Measurements from ENCODE around the gene NVL. TPM values are rescaled to one million over a fixed set of nuclear protein-coding genes. Genes with fewer than 3 reads are reported as not detected.

Gene NVL
- total RNA-seq, 1 donor from 2014 or later, result 36.0 TPM

- no peak for DNase-seq
These were observed 53.0 kb downstream of the NVL start for GRCh38 chr1:224276771-224277487.

- no peak for DNase-seq
These were observed 54.9 kb downstream of the NVL start for GRCh38 chr1:224274970-224275626.

DNA sequence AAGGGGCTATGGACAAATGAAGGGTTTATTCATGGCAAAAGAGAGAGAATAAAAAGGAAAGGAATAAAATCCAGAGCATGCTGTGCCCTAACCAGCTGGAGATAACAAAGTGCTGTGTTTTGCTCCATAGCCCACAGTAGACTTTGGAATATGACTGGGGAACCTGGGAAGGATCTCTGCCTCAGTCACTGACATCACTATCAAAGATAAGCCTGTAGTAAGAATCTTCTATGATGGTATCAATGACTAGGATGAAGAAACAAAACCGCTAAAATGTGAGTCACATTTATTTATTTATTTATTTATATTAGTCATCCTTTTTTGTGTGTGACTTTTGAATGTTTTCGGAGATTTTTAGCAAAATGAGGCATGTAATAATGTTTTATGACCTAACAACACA is 56.3 kb downstream of the NVL start:
- no peak for DNase-seq

- DNase-seq, result no peak
These were observed 58.9 kb downstream of the NVL start for GRCh38 chr1:224271106-224271505.

GRCh38 chr1:224267925-224268324 is 62.0 kb downstream of the NVL start:
- DNase-seq, result no peak

GRCh38 chr1:224266915-224267856 is 62.8 kb downstream of the NVL start:
- no peak for DNase-seq

DNA sequence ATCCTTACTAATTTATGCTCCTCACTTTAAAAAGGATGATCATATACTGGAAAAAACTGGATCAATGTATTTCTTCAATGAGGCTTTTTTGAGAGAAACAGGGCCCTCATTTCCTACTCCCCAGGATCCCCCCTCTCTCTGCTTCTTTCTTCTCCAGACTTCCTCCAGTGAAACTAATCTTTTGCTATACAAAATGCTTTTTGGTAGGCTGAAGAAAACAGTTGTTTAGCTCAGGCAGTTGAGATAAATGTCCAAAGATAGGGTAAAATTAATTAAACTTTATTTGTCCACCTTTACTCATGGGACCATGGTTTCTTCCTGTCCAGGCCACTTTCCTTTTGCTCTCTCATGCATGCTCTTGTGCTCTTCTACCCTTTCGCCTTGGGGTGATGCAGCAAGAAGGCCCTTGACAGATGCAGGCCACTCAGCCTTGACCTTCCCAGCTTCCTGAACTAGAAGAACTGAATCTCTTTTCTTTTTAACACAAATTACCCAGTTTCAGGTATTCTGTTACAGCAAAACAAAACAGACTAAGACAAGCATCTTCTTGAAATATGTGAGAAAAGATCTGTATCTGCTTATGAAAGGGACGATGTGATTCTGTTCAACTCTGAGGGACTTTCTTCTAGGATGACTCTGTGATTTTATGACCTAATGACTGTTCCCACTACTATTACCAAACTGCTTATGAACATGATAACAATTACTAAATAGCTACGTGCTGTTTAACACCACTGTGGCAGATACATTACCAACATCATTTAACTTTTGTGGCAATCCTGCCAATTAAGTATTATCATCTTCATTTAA is 63.7 kb downstream of the NVL start:
- DNase-seq, result no peak

DNA sequence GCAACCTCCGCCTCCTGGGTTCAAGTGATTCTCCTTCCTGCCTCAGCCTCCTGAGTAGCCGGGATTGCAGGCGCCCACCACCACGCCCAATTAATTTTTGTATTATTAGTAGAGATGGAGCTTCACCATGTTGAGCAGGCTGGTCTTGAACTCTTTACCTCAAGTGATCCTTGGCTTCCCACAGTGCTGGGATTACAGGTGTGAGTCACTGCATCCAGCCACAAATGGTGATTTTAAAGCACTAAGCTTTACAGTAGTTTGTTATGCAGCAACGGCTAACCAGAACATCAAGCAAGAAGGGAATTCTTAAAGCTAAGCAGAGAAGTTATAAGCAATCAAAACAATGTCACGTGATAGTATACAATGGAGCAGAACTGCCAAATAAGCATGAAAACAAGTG is 65.7 kb downstream of the NVL start:
- no peak for DNase-seq

DNA sequence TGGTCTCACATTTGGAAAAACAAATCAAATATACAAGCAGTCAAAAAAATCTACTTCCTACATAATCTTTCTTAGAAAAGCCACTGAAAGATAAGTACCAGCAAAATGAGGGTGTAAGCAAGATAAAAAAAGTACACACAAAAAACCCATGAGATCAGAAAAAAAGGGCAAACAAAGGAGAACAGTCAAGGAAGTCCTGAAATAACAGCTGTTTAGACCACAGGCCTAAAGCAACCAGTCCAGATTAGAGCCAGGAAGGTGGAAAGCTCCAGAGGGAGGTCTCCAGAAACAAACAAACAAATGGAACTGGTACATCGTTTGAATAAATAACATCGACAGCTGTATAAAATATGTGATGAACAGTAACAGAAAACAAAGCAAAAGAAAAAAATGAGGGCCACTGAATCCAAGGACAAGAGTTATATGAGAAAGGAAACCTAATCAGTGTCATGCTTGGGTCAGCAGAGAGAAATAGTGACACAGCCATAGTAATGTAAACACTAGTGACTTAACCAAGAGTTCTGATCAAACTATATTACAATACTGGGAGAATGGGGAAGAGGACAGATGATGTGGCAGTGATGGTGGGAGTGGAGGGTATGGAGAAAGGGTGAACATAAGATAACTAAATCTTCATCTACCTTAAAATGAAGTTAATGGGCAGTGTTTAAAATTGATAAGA is 67.5 kb downstream of the NVL start:
- no peak for DNase-seq

GRCh38 chr1:224259986-224260385 is 70.0 kb downstream of the NVL start:
- DNase-seq, result no peak

DNA sequence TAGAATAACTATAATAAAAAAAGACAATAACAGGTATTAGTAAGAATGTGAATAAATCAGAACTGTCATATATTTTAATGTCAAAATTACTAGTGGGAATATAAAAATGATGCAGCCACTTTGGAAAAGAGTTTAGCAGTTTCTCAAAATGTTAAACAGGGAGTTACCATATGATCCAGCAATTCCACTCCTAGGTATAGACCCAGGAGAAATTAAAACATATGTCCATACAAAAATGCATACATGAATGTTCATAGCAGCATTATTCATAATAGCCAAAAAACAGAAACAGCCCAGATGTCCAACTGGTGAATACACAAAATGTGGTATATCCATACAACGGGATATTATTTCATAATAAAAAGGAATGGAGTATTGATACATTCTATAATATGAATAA is 71.6 kb downstream of the NVL start:
- DNase-seq, result no peak

GRCh38 chr1:224256640-224257039 is 73.3 kb downstream of the NVL start:
- DNase-seq, result no peak

GRCh38 chr1:224253721-224254120 is 76.3 kb downstream of the NVL start:
- DNase-seq, result no peak

- DNase-seq, result no peak
These were observed 77.5 kb downstream of the NVL start for GRCh38 chr1:224252479-224252878.

DNA sequence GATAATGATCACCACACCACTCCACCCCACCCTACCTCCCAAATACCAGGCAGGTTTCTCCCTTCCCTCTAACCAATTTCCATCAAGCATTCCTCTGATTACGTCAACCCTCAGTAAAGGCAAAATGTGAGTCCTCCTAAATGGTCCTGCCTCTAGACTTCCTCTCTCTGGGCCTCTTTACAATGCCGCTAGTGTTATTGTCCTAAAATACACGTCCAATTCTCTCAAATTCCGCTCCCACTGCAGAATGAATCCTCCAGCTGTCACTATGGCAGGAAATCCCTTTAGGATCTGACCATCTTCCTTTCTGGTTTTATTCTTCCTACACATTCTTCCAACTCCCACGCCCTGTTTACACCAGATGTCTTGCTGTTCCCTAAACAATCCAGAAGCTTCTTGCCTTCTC is 78.2 kb downstream of the NVL start:
- DNase-seq, result no peak

DNA sequence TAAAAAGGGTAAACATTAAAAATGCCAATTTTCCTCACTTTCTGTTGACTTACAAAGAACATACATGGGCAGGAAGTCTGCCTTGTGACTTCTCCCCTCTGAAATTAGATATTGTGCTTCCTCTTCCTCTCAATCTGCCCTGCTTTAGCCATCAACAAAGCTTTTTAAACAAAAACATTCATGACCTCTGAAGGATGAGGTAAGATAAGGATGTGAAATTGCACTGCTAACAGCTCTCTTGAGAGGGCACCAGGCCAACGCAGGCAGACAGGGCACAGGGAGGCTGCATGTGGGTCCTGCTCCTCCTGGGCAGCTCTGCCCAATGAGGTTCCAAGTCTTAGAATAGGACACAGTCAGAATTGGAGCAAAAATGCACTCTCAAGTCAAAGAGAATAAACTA is 84.8 kb downstream of the NVL start:
- no peak for DNase-seq

- no peak for DNase-seq
These were observed 91.2 kb downstream of the NVL start for GRCh38 chr1:224238756-224239155.

GRCh38 chr1:224238212-224238611 is 91.8 kb downstream of the NVL start:
- no peak for DNase-seq

DNA sequence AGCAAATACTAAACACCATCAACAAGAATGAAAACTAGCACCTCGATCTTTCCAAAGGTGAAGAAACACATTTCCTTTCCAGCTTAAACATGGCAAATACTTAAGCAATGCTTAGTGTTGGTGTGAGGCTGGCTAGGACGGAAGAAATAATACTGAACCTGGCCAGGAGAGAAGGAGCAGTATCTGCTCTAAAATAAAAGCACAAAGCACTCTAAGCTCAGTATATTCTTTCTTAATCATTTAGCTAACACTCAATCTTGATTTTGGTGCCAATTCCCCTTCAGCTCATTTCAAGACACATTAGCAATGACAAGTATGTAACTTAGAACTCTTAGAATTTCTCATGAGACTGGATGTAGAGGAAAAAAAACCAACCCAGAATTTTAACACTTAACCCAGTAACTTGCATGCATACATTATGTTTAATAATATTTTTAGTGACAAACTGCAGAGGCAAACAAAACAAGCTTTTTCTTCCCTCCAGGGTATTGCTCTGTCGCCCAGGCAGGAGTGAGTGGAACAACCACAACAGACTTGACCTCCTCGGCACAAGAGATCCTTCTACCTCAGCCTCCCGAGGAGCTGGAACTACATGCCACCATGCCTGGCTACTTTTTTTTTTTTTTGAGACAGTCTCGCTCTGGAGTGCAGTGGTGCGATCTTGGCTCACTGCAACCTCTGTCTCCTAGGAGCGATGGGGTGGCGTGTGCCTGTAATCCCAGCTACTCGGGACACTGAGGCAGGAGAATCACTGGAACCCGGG is 92.7 kb downstream of the NVL start:
- DNase-seq, result no peak

- no peak for DNase-seq
These were observed 94.0 kb downstream of the NVL start for GRCh38 chr1:224235813-224236493.

Data from occipital lobe (tissue), 2 donors.